ENCODE measurements around the gene RAB39B.

- TF ChIP-seq CTCF (optimal IDR thresholded peaks at IDR 0.05 in 1 of 3, IDR thresholded peaks at IDR 0.05 in 1 of 3, conservative IDR thresholded peaks at IDR 0.05 in 1 of 3; ENCODE audit: extremely low read depth in 1 of 3, insufficient read depth in 2 of 3, low read length in 3 of 3) (no peak), EZH2 (IDR thresholded peaks at IDR 0.05; ENCODE audit: low read length) (peak; percentile 28)
These were observed at the start of gene RAB39B for GRCh38 chrX:155263854-155264628.

Measured in keratinocyte (primary cell).